Parathyroid adenoma (tissue), 2 donors: ENCODE data around the gene FGF11.

Experiments
- H2AFZ ChIP-seq: fragments of 300-600 bp; sonication (generic); one replicate; pipeline ENCODE4 v1.7.0; 2017; ENCODE audit warnings: antibody characterized with exemption, mild to moderate bottlenecking
- H3K27ac ChIP-seq: fragments of 300-600 bp; sonication (generic); one replicate; pipeline ENCODE4 v1.7.0; 2017
- H3K27me3 ChIP-seq: fragments of 300-600 bp; sonication (generic); one replicate; pipeline ENCODE4 v1.7.0; 2017; ENCODE audit warnings: low read length; ENCODE audit not compliant: control insufficient read depth, insufficient read depth
- H3K36me3 ChIP-seq: fragments of 300-600 bp; sonication (generic); one replicate; pipeline ENCODE4 v1.7.0; 2017; ENCODE audit warnings: low read length; ENCODE audit not compliant: control insufficient read depth, insufficient read depth
- H3K4me1 ChIP-seq: fragments of 300-600 bp; sonication (generic); one replicate; pipeline ENCODE4 v1.7.0; 2017; ENCODE audit warnings: control low read depth
- H3K4me2 ChIP-seq: fragments of 300-600 bp; sonication (generic); one replicate; pipeline ENCODE4 v1.7.0; 2017; ENCODE audit warnings: low read length
- H3K4me3 ChIP-seq: fragments of 300-600 bp; sonication (generic); one replicate; pipeline ENCODE4 v1.7.0; 2017; ENCODE audit warnings: low read depth, low read length
- H3K79me2 ChIP-seq: fragments of 300-600 bp; sonication (generic); one replicate; pipeline ENCODE4 v1.7.0; 2017; ENCODE audit warnings: control low read depth
- H3K9ac ChIP-seq: fragments of 300-600 bp; sonication (generic); one replicate; pipeline ENCODE4 v1.7.0; 2017; ENCODE audit warnings: mild to moderate bottlenecking
- H3K9me3 ChIP-seq: fragments of 300-600 bp; sonication (generic); one replicate; pipeline ENCODE4 v1.7.0; 2017; ENCODE audit warnings: low read length; ENCODE audit not compliant: control insufficient read depth
- TF ChIP-seq, protein P1 (sequence below): fragments of 300-600 bp; sonication (generic); IDR thresholded peaks from one replicate; pipeline ENCODE4 v1.7.0; 2017; ENCODE audit warnings: antibody characterized with exemption, mild to moderate bottlenecking
- donor health status: primary hyperparathyroidism.

Gene FGF11

DNA sequence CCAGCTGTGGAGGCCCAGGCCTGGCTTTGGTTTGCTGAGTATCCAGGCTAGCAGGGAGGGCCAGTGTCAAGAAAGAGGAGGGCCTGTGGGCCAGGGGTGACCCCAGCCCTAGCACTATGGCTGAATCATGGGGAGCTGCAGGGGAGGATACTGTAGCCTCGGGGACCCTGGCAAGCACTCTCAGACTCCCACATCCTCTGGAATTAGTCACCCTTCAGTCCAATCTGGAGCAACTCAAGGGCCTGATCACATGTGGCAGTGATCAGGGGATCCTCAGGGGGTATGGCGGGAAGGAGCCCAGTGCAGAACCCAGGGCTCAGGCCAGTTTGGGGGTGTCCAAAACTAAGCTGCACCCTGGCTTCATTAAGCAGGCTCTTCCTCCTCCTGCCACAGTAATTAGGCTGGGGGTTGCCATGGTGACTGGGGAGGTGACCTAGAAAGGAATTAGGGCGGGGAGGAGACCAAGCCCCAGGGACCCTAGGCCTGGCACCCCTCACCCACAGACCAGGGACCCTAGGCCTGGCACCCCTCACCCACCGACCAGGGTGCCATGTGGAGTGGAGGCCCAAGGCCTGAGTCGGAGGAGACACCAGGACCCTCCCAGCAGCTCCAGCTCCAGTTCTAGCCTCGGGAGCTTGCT, 25.8 kb upstream of the FGF11 start:
- no peak overlapping the region for H3K4me3 ChIP-seq
- no peak overlapping the region for H2AFZ ChIP-seq
- no peaks in the 10 kb centered on the region for H3K36me3 ChIP-seq
- TF ChIP-seq, protein P1, sequence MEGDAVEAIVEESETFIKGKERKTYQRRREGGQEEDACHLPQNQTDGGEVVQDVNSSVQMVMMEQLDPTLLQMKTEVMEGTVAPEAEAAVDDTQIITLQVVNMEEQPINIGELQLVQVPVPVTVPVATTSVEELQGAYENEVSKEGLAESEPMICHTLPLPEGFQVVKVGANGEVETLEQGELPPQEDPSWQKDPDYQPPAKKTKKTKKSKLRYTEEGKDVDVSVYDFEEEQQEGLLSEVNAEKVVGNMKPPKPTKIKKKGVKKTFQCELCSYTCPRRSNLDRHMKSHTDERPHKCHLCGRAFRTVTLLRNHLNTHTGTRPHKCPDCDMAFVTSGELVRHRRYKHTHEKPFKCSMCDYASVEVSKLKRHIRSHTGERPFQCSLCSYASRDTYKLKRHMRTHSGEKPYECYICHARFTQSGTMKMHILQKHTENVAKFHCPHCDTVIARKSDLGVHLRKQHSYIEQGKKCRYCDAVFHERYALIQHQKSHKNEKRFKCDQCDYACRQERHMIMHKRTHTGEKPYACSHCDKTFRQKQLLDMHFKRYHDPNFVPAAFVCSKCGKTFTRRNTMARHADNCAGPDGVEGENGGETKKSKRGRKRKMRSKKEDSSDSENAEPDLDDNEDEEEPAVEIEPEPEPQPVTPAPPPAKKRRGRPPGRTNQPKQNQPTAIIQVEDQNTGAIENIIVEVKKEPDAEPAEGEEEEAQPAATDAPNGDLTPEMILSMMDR: no peak
- no peak overlapping the region for H3K27ac ChIP-seq
- no peaks in the 10 kb centered on the region for H3K79me2 ChIP-seq
- no peak overlapping the region for H3K9ac ChIP-seq
- H3K27me3 ChIP-seq: no peaks in the 10 kb centered on the region
- H3K4me1 ChIP-seq: no peaks in the 10 kb centered on the region
- no peak overlapping the region for H3K4me2 ChIP-seq
- no peaks in the 10 kb centered on the region for H3K9me3 ChIP-seq

DNA sequence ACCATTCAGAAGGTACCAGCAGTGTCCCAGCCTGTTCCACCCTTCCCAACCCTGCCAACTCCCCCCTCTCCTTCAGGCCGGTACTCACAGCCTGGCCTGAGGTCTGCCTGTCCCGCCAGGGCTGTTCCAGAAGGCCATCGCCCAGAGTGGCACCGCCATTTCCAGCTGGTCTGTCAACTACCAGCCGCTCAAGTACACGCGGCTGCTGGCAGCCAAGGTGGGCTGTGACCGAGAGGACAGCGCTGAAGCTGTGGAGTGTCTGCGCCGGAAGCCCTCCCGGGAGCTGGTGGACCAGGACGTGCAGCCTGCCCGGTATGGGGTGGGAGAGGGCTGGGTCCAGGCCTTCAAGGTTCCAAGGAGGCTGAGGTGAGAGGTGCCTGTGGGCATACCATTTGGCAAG, 24.5 kb upstream of the FGF11 start:
- no peak overlapping the region for H3K4me3 ChIP-seq
- H3K4me2 ChIP-seq: no peak overlapping the region
- TF ChIP-seq, protein P1: no peak
- no peaks in the 10 kb centered on the region for H3K4me1 ChIP-seq
- H3K79me2 ChIP-seq: no peaks in the 10 kb centered on the region
- H3K27ac ChIP-seq: no peak overlapping the region
- no peaks in the 10 kb centered on the region for H3K27me3 ChIP-seq
- no peak overlapping the region for H3K9ac ChIP-seq
- H3K36me3 ChIP-seq: no peaks in the 10 kb centered on the region
- H2AFZ ChIP-seq: no peak overlapping the region
- H3K9me3 ChIP-seq: no peaks in the 10 kb centered on the region

DNA sequence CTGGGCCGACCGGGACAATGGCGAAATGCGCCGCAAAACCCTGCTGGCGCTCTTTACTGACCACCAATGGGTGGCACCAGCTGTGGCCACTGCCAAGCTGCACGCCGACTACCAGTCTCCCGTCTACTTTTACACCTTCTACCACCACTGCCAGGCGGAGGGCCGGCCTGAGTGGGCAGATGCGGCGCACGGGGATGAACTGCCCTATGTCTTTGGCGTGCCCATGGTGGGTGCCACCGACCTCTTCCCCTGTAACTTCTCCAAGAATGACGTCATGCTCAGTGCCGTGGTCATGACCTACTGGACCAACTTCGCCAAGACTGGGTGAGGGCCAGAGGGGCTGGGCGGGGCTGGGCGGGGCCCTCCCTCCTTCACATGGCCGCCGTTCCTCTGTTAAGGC, 23.5 kb upstream of the FGF11 start:
- Histone ChIP-seq H3K4me3 (no peak overlapping the region), H3K36me3 (no peaks in the 10 kb centered on the region), H3K9ac (no peak overlapping the region), H2AFZ (no peak overlapping the region), H3K79me2 (no peaks in the 10 kb centered on the region), H3K4me1 (no peaks in the 10 kb centered on the region), H3K4me2 (no peak overlapping the region), H3K27me3 (no peaks in the 10 kb centered on the region), H3K27ac (no peak overlapping the region), H3K9me3 (no peaks in the 10 kb centered on the region)
- TF ChIP-seq, protein P1: no peak

DNA sequence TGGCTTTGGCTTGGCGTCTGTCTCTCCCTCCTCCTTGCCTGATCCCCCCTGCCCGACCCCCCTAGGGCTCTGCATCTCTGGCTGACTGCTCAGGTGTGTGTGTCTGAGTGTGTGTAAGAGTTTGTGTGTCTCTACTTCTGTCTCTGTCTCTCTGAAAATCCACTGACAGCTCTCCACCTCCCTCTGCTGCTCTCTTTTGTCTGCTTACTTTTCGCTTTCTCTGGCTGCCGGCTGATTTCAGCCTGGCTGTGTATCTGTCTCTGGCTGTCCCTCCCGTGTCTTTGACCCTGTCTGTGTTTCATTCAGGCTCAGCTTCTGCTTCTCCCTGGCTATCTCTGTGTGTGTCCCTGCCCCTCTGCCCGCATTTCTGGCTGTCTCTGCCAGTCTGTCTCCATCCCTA, 23.0 kb upstream of the FGF11 start:
- no peak overlapping the region for H3K4me3 ChIP-seq
- H2AFZ ChIP-seq: no peak overlapping the region
- TF ChIP-seq, protein P1: no peak
- H3K4me1 ChIP-seq: no peaks in the 10 kb centered on the region
- no peaks in the 10 kb centered on the region for H3K9me3 ChIP-seq
- H3K36me3 ChIP-seq: no peaks in the 10 kb centered on the region
- H3K27ac ChIP-seq: no peak overlapping the region
- no peaks in the 10 kb centered on the region for H3K79me2 ChIP-seq
- no peak overlapping the region for H3K4me2 ChIP-seq
- H3K27me3 ChIP-seq: no peaks in the 10 kb centered on the region
- H3K9ac ChIP-seq: no peak overlapping the region

DNA sequence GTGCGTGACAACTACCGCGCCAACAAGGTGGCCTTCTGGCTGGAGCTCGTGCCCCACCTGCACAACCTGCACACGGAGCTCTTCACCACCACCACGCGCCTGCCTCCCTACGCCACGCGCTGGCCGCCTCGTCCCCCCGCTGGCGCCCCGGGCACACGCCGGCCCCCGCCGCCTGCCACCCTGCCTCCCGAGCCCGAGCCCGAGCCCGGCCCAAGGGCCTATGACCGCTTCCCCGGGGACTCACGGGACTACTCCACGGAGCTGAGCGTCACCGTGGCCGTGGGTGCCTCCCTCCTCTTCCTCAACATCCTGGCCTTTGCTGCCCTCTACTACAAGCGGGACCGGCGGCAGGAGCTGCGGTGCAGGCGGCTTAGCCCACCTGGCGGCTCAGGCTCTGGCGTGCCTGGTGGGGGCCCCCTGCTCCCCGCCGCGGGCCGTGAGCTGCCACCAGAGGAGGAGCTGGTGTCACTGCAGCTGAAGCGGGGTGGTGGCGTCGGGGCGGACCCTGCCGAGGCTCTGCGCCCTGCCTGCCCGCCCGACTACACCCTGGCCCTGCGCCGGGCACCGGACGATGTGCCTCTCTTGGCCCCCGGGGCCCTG, 22.2 kb upstream of the FGF11 start:
- Histone ChIP-seq H3K27me3 (no peaks in the 10 kb centered on the region), H3K4me3 (no peak overlapping the region), H3K4me2 (no peak overlapping the region), H3K4me1 (no peaks in the 10 kb centered on the region), H3K27ac (no peak overlapping the region), H3K9ac (no peak overlapping the region), H3K9me3 (no peaks in the 10 kb centered on the region), H3K79me2 (no peaks in the 10 kb centered on the region), H3K36me3 (no peaks in the 10 kb centered on the region), H2AFZ (no peak overlapping the region)
- TF ChIP-seq, protein P1: no peak
